Activated T-cell treated with anti-CD3 and anti-CD28 coated beads, Interleukin-2, amount 50 U/mL, for 48 hours (primary cell): ENCODE results near the gene ASPHD1.
"Not testable (repeated sequence)": the region's sequence is repeated elsewhere in the genome, so short reads cannot be mapped to it uniquely, and the experiment has no call there.

Experiments used
- DNase-seq, 2 experiments: peaks; one replicate each; pipeline ENCODE4 v3.0.0-alpha.2; 2020

The ASPHD1 gene

GRCh38 chr16:29877266-29877961 lies 22.9 kb upstream of the ASPHD1 start:
- peak; percentile 77 to 81 for DNase-seq

- DNase-seq, result no peak
Observed at GRCh38 chr16:29878172-29878571, 22.1 kb upstream of the ASPHD1 start.

- no peak for DNase-seq
Observed at GRCh38 chr16:29881050-29881449, 19.2 kb upstream of the ASPHD1 start.

GRCh38 chr16:29883987-29884386 lies 16.3 kb upstream of the ASPHD1 start:
- no peak for DNase-seq

GRCh38 chr16:29889372-29889771 lies 10.9 kb upstream of the ASPHD1 start:
- not testable (repeated sequence) for DNase-seq

- no peak for DNase-seq
Observed at GRCh38 chr16:29891525-29892457, 8.5 kb upstream of the ASPHD1 start.

GRCh38 chr16:29892458-29892813 lies 7.9 kb upstream of the ASPHD1 start:
- no peak for DNase-seq

- DNase-seq, result no peak
Observed at GRCh38 chr16:29893553-29893952, 6.7 kb upstream of the ASPHD1 start.

GRCh38 chr16:29894352-29894751 lies 5.9 kb upstream of the ASPHD1 start:
- no peak for DNase-seq

GRCh38 chr16:29896841-29897240 lies 3.4 kb upstream of the ASPHD1 start:
- no peak for DNase-seq

- no peak for DNase-seq
Observed at GRCh38 chr16:29897333-29897732, 3.0 kb upstream of the ASPHD1 start.

- no peak for DNase-seq
Observed at GRCh38 chr16:29898135-29898803, 2.0 kb upstream of the ASPHD1 start.

- no peak for DNase-seq
Observed at GRCh38 chr16:29898804-29899515, 1.3 kb upstream of the ASPHD1 start.

GRCh38 chr16:29899516-29900101 lies 679 bp upstream of the ASPHD1 start, which contains the start of gene SEZ6L2:
Gene SEZ6L2, minus strand, starts transcription at chr16:29899550. Its CDS starts 531 bp downstream, at chr16:29899019.
- no peak for DNase-seq

- no peak for DNase-seq
Observed at GRCh38 chr16:29900888-29901606, 759 bp downstream of the ASPHD1 start.

- DNase-seq, result no peak
Observed at GRCh38 chr16:29901607-29901945, 1.3 kb downstream of the ASPHD1 start.

GRCh38 chr16:29903590-29903989 lies 3.3 kb downstream of the ASPHD1 start:
- DNase-seq, result no peak

GRCh38 chr16:29904947-29905346 lies 4.7 kb downstream of the ASPHD1 start:
- no peak for DNase-seq

GRCh38 chr16:29905668-29906067 lies 5.4 kb downstream of the ASPHD1 start:
- DNase-seq, result no peak

- no peak for DNase-seq
Observed at GRCh38 chr16:29906520-29907244, 6.4 kb downstream of the ASPHD1 start.

GRCh38 chr16:29907973-29908372 lies 7.7 kb downstream of the ASPHD1 start:
- DNase-seq, result no peak
